K562 (cell line): Measurements from ENCODE around the gene NCOA1.

Experiments used
- CBFB ChIP-seq: sonication (generic); formaldehyde crosslinking; IDR thresholded peaks from 2 replicates; pipeline ENCODE4 v1.4.0; 2020; ENCODE audit warnings: mild to moderate bottlenecking, missing genetic modification reagents
- CHD4 ChIP-seq: fragments of 200-600 bp; sonication (generic); IDR thresholded peaks from 3 replicates; pipeline ENCODE4 v1.6.1; 2012; ENCODE audit warnings: low read depth, mild to moderate bottlenecking, mixed read lengths, low read length, inconsistent platforms; ENCODE audit not compliant: insufficient read depth, insufficient replicate concordance, poor library complexity, severe bottlenecking
- EGR1 ChIP-seq: fragments of 450-650 bp; conservative IDR thresholded peaks from 2 replicates; pipeline ENCODE4 v1.6.1; 2017; ENCODE audit warnings: mild to moderate bottlenecking
- MYC ChIP-seq, 2 experiments: fragments of 250-450 bp in 1 of 2; sonication (Bioruptor Pico) in 1 of 2; IDR thresholded peaks; 2 replicates each; pipeline versions ENCODE4 v1.5.1 to v1.6.1; 2012 to 2021; ENCODE audit warnings: low read depth in 2 of 2, borderline replicate concordance in 1 of 2, improper control_type of control experiment in 1 of 2, low read length in 1 of 2, mild to moderate bottlenecking in 1 of 2, moderate library complexity in 1 of 2
- POLR2A ChIP-seq: fragments of 450-650 bp; conservative IDR thresholded peaks from 2 replicates; pipeline ENCODE4 v1.6.1; 2016
- POLR2AphosphoS5 ChIP-seq: IDR thresholded peaks from 2 replicates; pipeline ENCODE4 v1.6.1; 2011; ENCODE audit warnings: mild to moderate bottlenecking, low read depth, low read length, moderate library complexity; ENCODE audit not compliant: control insufficient read depth, insufficient read depth
- ZNF354B ChIP-seq: fragments of 250-450 bp; sonication (Bioruptor Pico); IDR thresholded peaks from 2 replicates; pipeline ENCODE4 v1.4.0; 2020
- ZNF561 ChIP-seq: fragments of 450-650 bp; formaldehyde crosslinking; conservative IDR thresholded peaks from 2 replicates; pipeline ENCODE4 v1.4.0; 2020; ENCODE audit warnings: mild to moderate bottlenecking, moderate library complexity
- TF ChIP-seq, protein P1 (sequence below): fragments of 450-650 bp; formaldehyde crosslinking; conservative IDR thresholded peaks from 2 replicates; pipeline ENCODE4 v1.4.0; 2022; ENCODE audit warnings: mild to moderate bottlenecking, missing genetic modification characterization
- TF ChIP-seq, protein P2 (sequence below): sonication (generic); formaldehyde crosslinking; IDR thresholded peaks from 2 replicates; pipeline ENCODE4 v1.9.0; 2022; ENCODE audit warnings: mild to moderate bottlenecking, missing genetic modification reagents

DNA sequence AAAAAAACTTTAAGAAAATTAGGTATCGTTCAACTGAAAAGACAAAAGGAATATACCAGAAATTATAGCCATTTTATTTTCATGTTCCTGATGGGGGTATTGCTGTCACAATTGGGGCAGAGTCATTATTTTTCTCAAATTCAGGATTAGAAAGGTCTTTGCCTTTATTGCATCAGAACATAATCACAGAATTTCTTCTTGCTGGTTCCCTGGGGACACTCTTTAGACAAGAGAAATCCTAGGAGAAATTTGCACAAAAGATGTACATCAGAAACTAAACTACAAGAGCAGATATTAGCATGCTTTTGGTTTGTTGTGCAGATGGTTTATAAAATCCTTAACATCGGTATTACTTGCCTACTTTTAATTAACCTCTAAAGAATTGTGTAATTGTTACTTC lies 103.2 kb downstream of the NCOA1 start:
- no peak for TF ChIP-seq CBFB (CRISPR knock-in tag)
- TF ChIP-seq, protein P1, sequence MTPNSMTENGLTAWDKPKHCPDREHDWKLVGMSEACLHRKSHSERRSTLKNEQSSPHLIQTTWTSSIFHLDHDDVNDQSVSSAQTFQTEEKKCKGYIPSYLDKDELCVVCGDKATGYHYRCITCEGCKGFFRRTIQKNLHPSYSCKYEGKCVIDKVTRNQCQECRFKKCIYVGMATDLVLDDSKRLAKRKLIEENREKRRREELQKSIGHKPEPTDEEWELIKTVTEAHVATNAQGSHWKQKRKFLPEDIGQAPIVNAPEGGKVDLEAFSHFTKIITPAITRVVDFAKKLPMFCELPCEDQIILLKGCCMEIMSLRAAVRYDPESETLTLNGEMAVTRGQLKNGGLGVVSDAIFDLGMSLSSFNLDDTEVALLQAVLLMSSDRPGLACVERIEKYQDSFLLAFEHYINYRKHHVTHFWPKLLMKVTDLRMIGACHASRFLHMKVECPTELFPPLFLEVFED (CRISPR knock-in tag) = no peak
- TF ChIP-seq ZNF354B (CRISPR knock-in tag) = no peak
- no peak for TF ChIP-seq ZNF561 (CRISPR knock-in tag)
- TF ChIP-seq POLR2AphosphoS5 = no peak
- no peak for TF ChIP-seq POLR2A
- no peak for TF ChIP-seq CHD4
- TF ChIP-seq, protein P2, sequence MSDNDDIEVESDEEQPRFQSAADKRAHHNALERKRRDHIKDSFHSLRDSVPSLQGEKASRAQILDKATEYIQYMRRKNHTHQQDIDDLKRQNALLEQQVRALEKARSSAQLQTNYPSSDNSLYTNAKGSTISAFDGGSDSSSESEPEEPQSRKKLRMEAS = no peak
- TF ChIP-seq MYC (IDR thresholded peaks at IDR 0.05; ENCODE audit: low read depth, low read length) = no peak
- TF ChIP-seq MYC (CRISPR knock-in tag; IDR thresholded peaks at IDR 0.05; ENCODE audit: borderline replicate concordance, low read depth) = no peak
- TF ChIP-seq EGR1 = no peak
